GM12878 (cell line): ENCODE measurements around the gene TWF1. TPM values are rescaled to one million over a fixed set of nuclear protein-coding genes. Genes with fewer than 3 reads are reported as not detected.

ENCODE experiments used
- ATAC-seq: fragments of 200-7000 bp; cut with Tn5 transposase; 3 replicates; pipeline ENCODE4 v1.9.1; 2020; ENCODE audit warnings: mild to moderate bottlenecking, moderate library complexity
- BruUV-seq: library from RNA; stranded (reverse); fragments of 400-500 nt; replicated peaks from 2 replicates; lab custom pipeline; 2021; lab: Mats Ljungman, UMichigan
- CTCF ChIA-PET: fragments of 300-600 bp; sonication (Branson Sonifier 250); formaldehyde crosslinking; extraction: SDS; loops from one replicate; lab custom pipeline; 2021; ENCODE audit warnings: inconsistent platforms; lab: Yijun Ruan, JAX
- POLR2A ChIA-PET: fragments of 350-600 bp; formaldehyde crosslinking; extraction: SDS; loops from one replicate; lab custom pipeline; 2021; ENCODE audit warnings: inconsistent platforms; lab: Charles Lee
- RAD21 ChIA-PET: fragments of 300-600 bp; sonication (Branson Sonifier 250); formaldehyde crosslinking; loops from one replicate; lab custom pipeline; 2023; ENCODE audit warnings: antibody characterized with exemption; ENCODE audit not compliant: unreplicated experiment; lab: Charles Lee
- SMC1A ChIA-PET: fragments of 300-600 bp; sonication (Branson Sonifier 250); formaldehyde crosslinking; loops from one replicate; lab custom pipeline; 2023; ENCODE audit not compliant: unreplicated experiment, uncharacterized antibody; lab: Charles Lee
- DNase-seq: peaks from one replicate; pipeline ENCODE4 v3.0.0-alpha.2; 2011; ENCODE audit warnings: low read depth, low spot score
- FAIRE-seq: peaks from 3 replicates; lab custom pipeline; 2011; peaks lifted over from hg19 to GRCh38; lab: Jason Lieb, UNC
- H2AFZ ChIP-seq: 2 replicates; pipeline ENCODE4 v1.6.0; 2011; ENCODE audit warnings: low read depth, low read length, control low read depth; ENCODE audit not compliant: control insufficient read depth
- H3K27ac ChIP-seq: 2 replicates; pipeline ENCODE4 v1.5.1; 2011; ENCODE audit warnings: control low read depth; ENCODE audit not compliant: control insufficient read depth, insufficient read depth
- H3K27me3 ChIP-seq, 2 experiments: replicated peaks in 1 of 2; 2 replicates each; pipeline versions ENCODE4 v1.6.0 to v1.6.1; 2011; ENCODE audit warnings: low read length in 1 of 2; ENCODE audit not compliant: control insufficient read depth in 2 of 2, insufficient read depth in 2 of 2
- H3K36me3 ChIP-seq, 2 experiments: 2 replicates each; pipeline ENCODE4 v1.5.1; 2011; ENCODE audit warnings: low read length in 1 of 2; ENCODE audit not compliant: control insufficient read depth in 2 of 2, insufficient read depth in 2 of 2
- H3K4me1 ChIP-seq: 2 replicates; pipeline ENCODE4 v1.6.1; 2011; ENCODE audit warnings: mild to moderate bottlenecking, low read length, moderate library complexity, mixed read lengths; ENCODE audit not compliant: control insufficient read depth, insufficient read depth
- H3K4me2 ChIP-seq: 2 replicates; pipeline ENCODE4 v1.6.0; 2011; ENCODE audit warnings: control low read depth; ENCODE audit not compliant: control insufficient read depth, insufficient read depth
- H3K4me3 ChIP-seq: fragments of 200-600 bp; sonication (generic); 2 replicates; pipeline ENCODE4 v1.5.1; 2016
- H3K79me2 ChIP-seq: 2 replicates; pipeline ENCODE4 v1.6.0; 2011; ENCODE audit warnings: low read length; ENCODE audit not compliant: control insufficient read depth, insufficient read depth
- H3K9ac ChIP-seq: 2 replicates; pipeline ENCODE4 v1.8.0; 2011; ENCODE audit warnings: low read length, control low read depth, mixed read lengths; ENCODE audit not compliant: control insufficient read depth, insufficient read depth
- H3K9me3 ChIP-seq: replicated peaks from 3 replicates; pipeline ENCODE4 v1.5.1; 2011; ENCODE audit warnings: mild to moderate bottlenecking, low read length; ENCODE audit not compliant: control insufficient read depth, insufficient read depth
- H4K20me1 ChIP-seq: 2 replicates; pipeline ENCODE4 v1.6.0; 2011; ENCODE audit not compliant: control insufficient read depth, insufficient read depth
- ASH2L ChIP-seq: fragments of 300-600, 200-600 bp; sonication (generic); IDR thresholded peaks from 2 replicates; pipeline ENCODE4 v1.6.1; 2017; ENCODE audit warnings: low read depth, mild to moderate bottlenecking, borderline replicate concordance
- RUNX3 ChIP-seq: IDR thresholded peaks from 2 replicates; pipeline ENCODE4 v1.6.1; 2012; ENCODE audit warnings: low read length, inconsistent platforms
- WGBS: methylation state at CpG from one replicate; pipeline ENCODE4 v1.1.6; 2016; ENCODE audit warnings: low lambda C conversion rate; ENCODE audit not compliant: insufficient replicate concordance, insufficient coverage; ENCODE audit errors: missing lambda C conversion rate; 5-methylcytosine and 5-hydroxymethylcytosine counted together
- in situ Hi-C: fragments of 300-500 bp; cut with MboI; formaldehyde crosslinking; loops from 9 replicates; pipeline ENCODE4 v1.14.3; 2018; ENCODE audit warnings: mixed read lengths
- intact Hi-C: fragments of 100-400 bp; cut with micrococcal nuclease; formaldehyde crosslinking; loops from one replicate; pipeline ENCODE4 v1.14.2; 2022; ENCODE audit not compliant: unreplicated experiment
- polyA plus RNA-seq, 11 experiments: library from polyadenylated mRNA; depleted of rRNA in 4 of 11; unstranded in 6 of 11; stranded (reverse) in 5 of 11; fragments of >200 nt; fragmentation: Nextera tagmentation in 4 of 11; fragmentation: Illumina TruSeq in 1 of 11; extraction: Ambion mirVana in 4 of 11; extraction: Trizol in 1 of 11; gene quantifications; 1 replicate in 1 of 11; 2 replicates in 10 of 11; pipeline versions ENCODE4 v1.2.1 to v1.2.3, GENCODE V29; 2011 to 2016; ENCODE audit warnings: inconsistent platforms in 2 of 11, missing spikeins in 2 of 11, low read depth in 1 of 11
- total RNA-seq, 4 experiments: library from RNA; depleted of rRNA in 3 of 4; stranded (reverse); fragments of >200 nt in 3 of 4; fragmentation: Illumina TruSeq in 1 of 4; extraction: Trizol in 1 of 4; gene quantifications; 2 replicates each; pipeline versions ENCODE4 v1.2.1 to v1.2.3, GENCODE V29; 2013 to 2021
- TF ChIP-seq, protein P1 (sequence below): IDR thresholded peaks from 2 replicates; pipeline ENCODE4 v1.6.1; 2012; ENCODE audit warnings: mild to moderate bottlenecking, low read depth, low read length

TWF1 gene
- total and polyA plus RNA-seq, 10 of the 15 experiments (the other 5 are each of a cell fraction or from before 2014, with no cell fraction given) = 8.7 to 23.5 (median 18.4) TPM

DNA sequence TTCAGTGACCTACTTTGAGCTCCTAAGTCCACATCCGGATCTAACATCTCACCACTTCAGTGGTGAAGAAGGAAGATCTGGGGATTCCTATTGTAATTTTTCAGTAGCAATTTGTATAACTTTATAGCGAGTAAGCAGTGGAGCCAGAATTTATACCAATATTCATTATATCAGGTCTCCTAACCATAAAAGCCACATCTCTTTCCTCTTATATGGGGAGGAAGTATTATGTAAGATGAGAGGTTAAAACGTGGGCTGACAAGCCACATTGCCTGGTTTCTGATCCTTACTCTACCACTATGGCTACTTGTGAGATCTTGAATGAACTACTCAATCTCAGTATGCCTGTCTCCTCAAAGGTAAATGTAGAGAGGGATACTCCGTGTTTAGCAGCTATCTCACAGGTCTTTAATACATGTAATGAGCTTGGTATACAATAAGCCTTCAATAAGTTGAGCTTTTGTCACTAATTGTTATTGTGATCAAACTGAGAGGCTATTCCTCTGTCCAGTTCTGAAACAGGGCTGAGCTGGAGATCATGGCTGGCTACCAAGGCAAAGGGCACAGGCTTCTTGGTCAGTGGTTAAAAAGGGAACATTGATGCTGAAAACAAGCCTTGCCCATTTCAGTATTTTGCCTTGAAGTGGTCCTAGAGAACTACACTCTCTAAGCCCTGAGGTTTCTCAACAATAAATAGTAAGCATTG lies 26.5 kb upstream of the TWF1 start:
- BruUV-seq = no TSS peak
- ChIA-PET CTCF (interaction anchor here (1.5 to 1.6 kb wide), 2 partner anchors 9 to 50 kb away, joined by 4 to 5 read pairs; no protein-coding TSS in a partner anchor), POLR2A (interaction anchor here (0.9 kb wide), 1 partner anchor 17 kb away, joined by 3 read pairs; no protein-coding TSS in a partner anchor), RAD21 (no interaction called here), SMC1A (interaction anchor here (1.4 to 1.5 kb wide), 2 partner anchors 56 to 60 kb away, joined by 3 read pairs; no protein-coding TSS in a partner anchor)
- Histone ChIP-seq H3K9me3 (no peaks in the 10 kb centered on the region), H3K36me3 (no peaks in the 10 kb centered on the region), H3K4me3 (no peak overlapping the region), H4K20me1 (no peaks in the 10 kb centered on the region), H3K27ac (no peak overlapping the region), H3K9ac (no peak overlapping the region), H3K79me2 (no peaks in the 10 kb centered on the region; the same call in none of the 2 replicates), H2AFZ (no peak overlapping the region), H3K4me2 (no peak overlapping the region), H3K4me1 (peaks cover 4% of the 10 kb centered on the region; the same call in 1 of the 2 replicates), H3K27me3 (no peaks in the 10 kb centered on the region)
- in situ Hi-C loops = no loop called here
- DNase-seq (no peak), ATAC-seq (no peak), FAIRE-seq (no peak)
- 38% methylated on average over 4 of the region's 4 CpGs for WGBS
- intact Hi-C loops = no loop called here
- TF ChIP-seq, protein P1, sequence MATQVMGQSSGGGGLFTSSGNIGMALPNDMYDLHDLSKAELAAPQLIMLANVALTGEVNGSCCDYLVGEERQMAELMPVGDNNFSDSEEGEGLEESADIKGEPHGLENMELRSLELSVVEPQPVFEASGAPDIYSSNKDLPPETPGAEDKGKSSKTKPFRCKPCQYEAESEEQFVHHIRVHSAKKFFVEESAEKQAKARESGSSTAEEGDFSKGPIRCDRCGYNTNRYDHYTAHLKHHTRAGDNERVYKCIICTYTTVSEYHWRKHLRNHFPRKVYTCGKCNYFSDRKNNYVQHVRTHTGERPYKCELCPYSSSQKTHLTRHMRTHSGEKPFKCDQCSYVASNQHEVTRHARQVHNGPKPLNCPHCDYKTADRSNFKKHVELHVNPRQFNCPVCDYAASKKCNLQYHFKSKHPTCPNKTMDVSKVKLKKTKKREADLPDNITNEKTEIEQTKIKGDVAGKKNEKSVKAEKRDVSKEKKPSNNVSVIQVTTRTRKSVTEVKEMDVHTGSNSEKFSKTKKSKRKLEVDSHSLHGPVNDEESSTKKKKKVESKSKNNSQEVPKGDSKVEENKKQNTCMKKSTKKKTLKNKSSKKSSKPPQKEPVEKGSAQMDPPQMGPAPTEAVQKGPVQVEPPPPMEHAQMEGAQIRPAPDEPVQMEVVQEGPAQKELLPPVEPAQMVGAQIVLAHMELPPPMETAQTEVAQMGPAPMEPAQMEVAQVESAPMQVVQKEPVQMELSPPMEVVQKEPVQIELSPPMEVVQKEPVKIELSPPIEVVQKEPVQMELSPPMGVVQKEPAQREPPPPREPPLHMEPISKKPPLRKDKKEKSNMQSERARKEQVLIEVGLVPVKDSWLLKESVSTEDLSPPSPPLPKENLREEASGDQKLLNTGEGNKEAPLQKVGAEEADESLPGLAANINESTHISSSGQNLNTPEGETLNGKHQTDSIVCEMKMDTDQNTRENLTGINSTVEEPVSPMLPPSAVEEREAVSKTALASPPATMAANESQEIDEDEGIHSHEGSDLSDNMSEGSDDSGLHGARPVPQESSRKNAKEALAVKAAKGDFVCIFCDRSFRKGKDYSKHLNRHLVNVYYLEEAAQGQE = peak; percentile 61; the same call in 1 of the 2 replicates
- TF ChIP-seq RUNX3 (peak; percentile 56), ASH2L (no peak)
